ENCODE measurements around the gene MAPK4.
"Not testable (repeated sequence)": the region's sequence is repeated elsewhere in the genome, so short reads cannot be mapped to it uniquely, and the experiment has no call there.

Gene MAPK4

GRCh38 chr18:50578651-50579050, 18.8 kb downstream of the MAPK4 start:
- no peak for DNase-seq

DNA sequence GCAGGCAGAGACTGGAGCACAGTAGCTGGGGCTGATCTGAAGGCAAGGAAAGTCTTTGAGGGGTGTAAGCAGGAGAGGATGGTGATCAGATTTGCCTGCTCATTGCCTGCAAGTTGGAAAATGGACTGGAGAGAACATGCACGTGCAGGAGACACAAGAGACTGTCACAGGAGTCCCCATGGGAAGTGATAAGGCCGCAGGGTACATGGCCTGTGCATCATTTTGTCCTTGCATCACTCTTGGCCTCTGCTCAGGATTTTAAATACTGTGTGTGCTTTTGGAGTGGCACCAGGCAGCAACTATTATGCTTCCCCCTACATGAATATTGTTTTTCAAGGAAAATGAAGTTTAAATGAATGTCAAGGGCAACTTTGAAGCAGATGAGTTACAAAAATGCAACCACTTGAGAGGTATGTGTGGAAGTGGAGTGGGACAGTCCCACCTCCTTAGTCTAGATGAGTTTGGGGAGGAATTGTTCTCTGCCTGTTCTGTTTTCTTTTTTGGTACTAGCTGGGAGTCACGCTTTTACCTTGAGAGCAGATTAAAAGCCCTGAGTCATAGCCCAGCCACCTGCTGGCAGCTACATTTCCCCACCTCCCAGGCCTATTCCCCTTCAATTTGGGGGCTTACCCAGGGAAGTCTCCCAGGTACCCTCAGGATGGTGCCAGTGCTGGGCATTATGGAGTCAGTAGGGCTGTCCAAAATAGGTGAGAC, 19.3 kb downstream of the MAPK4 start:
- no peak for DNase-seq

DNA sequence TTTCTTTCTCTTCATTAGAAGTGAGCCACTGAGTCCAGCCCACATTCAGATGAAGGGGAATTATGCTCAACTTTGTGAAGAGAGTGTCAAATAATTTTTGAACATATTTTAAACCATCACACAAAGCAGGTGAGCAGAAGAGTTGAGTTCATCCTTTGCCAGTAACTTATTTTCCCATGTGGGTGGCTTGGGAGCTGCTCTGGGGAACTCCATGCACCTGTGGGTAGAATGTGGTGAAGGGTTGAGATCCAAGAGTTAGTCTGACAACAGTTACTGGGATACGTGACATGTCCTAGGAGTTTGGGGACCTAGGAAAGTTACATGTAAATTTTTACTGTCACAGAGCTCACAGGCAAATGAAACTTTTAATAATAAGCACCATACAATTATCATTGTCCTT, 21.6 kb downstream of the MAPK4 start:
- no peak for DNase-seq

GRCh38 chr18:50582500-50582899, 22.6 kb downstream of the MAPK4 start:
- DNase-seq = no peak

DNA sequence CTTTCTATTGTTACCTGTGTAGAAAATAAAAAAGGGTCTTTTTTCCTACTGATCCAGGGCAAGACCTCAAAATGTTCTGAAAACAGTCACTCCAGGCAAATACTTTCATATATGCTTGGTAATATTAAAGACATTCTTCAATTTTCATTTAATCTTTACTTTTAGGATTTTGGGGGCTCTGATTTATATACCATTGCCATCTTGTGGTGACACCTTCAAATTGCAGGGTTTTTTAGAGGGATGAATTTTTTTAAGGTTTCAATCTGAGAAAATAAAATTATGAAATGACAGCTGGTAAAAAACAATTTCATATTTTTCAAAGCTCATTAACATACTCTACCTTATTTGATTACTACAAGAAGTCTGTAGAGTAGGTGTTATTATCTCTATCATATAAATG, 26.8 kb downstream of the MAPK4 start:
- no peak for DNase-seq

- DNase-seq = no peak
Measured at GRCh38 chr18:50590593-50590992, 30.7 kb downstream of the MAPK4 start.

DNA sequence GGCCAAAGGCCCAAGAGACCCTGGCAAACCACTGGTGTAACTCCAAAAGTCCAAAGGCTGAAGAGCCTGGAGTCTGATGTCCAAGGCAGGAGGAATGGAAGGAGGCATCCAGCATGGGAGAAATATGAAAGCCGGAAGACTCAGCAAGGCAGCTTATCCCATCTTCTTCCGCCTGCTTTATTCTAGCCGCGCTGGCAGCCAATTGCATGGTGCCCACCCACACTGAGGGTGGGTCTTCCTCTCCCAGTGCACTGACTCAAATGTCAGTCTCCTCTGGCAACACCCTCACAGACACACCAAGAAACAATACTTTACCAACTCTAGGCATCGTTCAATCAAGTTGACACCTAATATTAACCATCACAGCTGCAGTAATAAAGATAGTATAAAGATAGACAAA, 34.1 kb downstream of the MAPK4 start:
- no peak for DNase-seq

- DNase-seq = no peak
Measured at GRCh38 chr18:50594942-50595341, 35.1 kb downstream of the MAPK4 start.

- no peak for DNase-seq
Measured at GRCh38 chr18:50602466-50602865, 42.6 kb downstream of the MAPK4 start.

GRCh38 chr18:50606609-50607008, 46.7 kb downstream of the MAPK4 start:
- no peak for DNase-seq

DNA sequence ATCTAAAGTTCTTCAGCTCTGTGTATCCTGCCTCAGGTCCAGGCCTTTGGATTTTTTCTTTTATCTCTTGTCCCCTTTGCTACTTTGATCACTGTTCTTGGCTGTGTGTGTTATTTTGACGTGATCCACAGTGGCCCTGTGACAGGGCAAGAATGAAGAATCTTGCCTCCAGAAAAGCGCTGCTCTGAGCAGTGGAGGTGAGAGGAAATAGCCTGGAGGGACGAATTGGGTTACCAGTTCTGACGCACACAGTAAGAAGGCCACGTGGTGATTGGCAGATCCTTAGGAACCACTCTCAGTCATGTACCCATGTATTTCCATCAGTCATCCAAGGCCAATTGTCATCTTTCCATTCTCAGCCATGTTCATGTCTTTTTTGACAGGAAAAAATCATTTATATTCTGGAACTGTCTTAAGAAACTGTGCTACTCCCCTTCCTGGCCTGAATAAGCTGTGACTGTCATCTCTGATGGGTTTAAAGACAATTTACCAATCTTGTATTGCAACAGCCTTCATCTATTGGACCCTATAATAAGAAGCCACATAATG, 47.6 kb downstream of the MAPK4 start:
- DNase-seq = no peak

- not testable (repeated sequence) for DNase-seq
Measured at GRCh38 chr18:50609171-50609570, 49.3 kb downstream of the MAPK4 start.

DNA sequence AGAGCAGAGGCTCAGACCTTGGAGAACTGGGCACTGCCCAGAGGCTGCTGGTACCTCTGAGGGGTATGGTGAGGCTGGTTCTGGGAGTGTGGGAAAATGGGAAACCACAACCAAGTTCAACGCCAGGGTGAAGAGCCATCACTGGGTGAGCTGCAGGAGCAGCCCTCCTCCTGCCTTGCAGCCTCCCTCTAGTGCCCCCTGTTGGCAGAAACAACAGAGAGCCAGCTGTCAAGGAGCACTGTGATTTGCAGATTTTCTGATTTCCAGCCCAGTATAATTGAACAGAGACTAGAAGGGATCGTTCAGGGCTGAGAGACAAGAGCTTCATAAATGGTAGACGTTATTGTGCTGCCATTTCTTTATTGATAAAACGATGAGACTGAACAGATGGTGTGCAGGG, 50.5 kb downstream of the MAPK4 start:
- no peak for DNase-seq

DNA sequence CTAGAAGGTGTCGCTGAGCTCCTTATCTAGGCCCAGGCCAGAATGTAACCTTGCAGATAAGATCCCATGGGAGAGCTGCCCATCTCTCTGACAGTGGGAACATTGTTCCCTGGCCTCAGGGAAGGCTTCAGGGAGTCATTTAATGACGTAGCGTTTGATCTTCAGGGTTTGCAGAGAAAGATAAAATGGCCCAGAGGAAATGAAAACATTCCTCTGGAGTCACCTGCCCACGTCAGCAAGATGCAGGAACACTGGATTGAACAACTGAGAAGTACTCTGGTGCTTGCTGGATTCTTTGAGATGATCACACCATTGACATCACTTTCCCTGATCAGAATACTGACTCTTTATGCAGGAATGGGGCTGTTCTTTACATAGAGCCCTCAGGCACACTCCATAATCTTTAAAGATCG, 51.6 kb downstream of the MAPK4 start:
- DNase-seq = no peak

DNA sequence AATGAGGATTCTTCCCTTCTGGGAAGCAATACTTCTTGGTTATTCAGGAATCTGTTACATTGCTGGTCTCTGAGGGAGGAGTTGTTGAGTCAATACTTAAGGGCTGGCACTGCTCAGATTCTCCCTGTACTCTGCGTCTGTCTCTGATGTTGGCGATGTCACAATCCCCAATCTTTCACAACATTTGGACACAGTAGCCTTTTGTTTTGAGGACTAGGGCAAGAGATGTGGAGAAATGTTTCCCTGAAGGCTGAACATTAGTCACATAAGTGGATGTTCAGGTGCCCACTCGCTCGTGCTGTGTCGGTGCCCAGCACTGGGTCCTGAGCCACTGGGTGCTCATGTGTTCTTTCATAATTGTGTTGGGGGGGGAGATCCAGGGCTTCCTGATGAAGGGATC, 55.0 kb downstream of the MAPK4 start:
- DNase-seq = no peak

DNA sequence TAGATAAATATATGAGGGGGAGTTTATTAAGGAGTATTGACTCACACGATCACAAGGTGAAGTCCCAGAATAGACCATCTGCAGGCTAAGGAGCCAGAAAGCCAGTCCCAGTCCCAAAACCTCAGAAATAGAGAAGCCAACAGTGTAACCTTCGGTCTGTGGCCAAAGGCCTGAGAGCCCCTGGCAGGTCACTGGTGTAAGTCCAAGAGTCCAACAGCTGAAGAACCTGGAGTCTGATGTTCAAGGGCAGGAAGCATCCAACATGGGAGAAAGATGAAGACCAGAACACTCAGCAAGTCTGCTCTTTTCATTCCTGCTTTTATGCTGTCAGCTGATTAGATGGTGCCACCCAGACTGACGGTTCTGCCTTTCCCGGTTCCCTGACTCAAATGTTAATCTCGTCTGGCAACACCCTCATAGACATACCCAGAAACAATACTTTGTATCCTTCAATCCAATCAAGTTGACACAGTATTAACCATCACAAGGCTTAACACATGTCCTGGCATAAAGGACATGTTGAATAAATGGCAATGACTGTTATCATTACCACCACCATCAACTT, 56.7 kb downstream of the MAPK4 start:
- DNase-seq = no peak

DNA sequence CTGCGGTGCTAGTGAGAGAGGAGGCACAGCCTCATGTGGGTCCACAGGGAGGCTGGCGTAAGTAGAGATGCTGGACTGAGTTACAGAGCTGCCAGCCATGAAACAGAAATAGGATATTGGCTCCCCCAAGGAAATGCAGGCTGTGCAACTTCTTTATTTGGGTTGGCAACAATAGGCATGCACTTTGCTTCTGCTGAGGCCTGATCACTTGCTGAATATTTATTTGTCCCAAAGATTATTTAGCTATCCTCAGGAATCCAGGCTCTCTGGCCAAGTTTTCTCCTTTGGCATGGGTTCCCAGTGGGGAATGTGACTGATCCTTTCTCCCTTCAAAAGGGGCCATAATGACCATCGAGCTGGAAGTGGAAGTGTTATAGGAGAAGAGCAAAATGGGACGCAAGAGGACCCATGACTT, 60.0 kb downstream of the MAPK4 start:
- no peak for DNase-seq

DNA sequence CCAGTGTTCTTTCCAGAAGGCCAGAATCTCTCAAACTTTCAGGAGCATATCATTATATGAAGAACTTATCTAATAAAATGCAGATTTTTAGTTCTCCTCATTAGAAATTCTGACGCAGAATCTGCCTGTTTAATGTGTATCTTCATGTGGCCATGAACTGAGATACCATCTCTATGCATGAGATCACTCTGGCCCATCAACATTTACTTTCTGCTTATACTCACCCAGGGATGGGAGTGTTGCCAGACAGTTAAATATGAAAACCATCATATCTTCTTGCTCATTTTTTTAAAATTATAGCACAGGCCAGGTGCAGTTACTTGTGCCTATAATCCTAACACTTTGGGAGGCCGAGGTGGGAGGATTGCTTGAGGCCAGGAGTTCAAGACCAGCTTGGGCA, 60.4 kb downstream of the MAPK4 start:
- DNase-seq = no peak

- DNase-seq = no peak
Measured at GRCh38 chr18:50621366-50621765, 61.5 kb downstream of the MAPK4 start.

DNA sequence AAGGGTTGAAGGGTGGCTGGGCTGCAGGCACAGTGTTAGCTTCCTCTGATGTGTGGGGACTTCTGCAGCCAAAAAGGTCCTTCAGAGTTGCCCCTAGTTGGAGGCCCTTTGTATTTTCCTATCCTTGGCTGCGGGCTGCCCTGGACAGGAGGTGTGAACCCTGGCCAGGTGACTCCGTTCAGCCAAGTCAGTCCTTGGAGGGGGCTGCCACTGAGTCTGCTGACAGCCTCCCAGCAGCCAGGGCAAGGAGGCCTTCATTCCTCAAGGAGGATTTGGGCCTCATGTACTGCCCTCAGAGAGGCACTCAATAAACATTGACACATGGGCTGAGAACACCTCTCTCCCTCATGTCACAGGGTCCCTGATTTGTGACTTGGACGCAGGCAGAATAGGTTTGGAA, 62.4 kb downstream of the MAPK4 start:
- no peak for DNase-seq

DNA sequence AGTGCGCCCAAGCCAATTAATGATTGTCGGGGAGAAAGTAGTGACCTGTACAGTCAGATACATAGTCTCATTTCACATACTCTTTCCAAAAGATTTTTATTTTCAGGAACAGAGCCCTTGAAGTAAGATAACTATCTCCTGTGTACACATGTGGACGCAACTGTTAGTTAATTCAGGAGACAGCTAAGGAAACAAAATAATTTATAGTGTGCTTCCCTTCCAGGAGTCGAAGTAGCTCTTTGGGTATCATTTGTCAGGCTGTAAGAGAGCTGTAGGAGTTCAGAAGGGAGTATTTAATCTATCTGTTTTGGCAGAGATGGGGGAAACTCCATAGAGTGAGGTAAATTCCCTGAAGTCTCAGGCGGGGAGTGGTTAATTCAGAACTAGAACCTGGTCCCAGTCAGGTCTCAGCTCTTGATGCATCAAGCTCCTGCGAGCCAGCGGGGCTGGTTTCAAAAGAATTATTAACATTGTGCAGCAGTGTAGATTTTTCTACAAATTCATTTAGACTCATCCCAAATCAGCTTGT, 63.0 kb downstream of the MAPK4 start:
- no peak for DNase-seq

DNA sequence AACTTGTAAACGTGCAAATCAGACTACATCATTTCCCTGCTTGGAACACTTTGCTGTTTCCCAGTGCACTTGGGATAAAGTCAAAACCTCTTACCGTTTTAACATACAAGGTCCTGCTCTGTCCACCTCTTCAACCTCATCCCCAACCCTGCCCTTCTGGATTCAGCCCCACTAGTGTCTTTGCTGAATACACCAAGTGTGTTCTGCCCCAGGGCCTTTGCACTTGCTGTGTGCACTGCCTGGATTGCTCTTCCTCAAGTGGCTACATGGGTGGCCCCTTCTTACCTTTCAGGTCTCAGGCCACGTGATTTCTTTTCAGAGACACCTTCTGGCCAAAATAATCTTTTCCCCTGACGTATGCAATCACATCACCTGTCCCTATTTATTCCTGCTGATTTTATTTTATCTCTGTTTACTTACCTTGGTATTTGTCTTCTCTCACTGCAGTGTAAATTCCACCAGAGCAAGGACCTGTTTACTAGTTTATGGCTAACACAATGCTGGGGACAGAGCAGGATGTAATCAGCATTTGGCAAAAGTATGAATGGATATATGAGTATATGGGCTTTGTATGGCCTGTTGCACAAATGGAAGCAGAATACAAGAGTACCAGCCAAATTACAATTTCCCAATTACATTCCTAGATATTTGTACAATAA, 63.9 kb downstream of the MAPK4 start:
- no peak for DNase-seq

- no peak for DNase-seq
Measured at GRCh38 chr18:50624981-50625380, 65.1 kb downstream of the MAPK4 start.

DNA sequence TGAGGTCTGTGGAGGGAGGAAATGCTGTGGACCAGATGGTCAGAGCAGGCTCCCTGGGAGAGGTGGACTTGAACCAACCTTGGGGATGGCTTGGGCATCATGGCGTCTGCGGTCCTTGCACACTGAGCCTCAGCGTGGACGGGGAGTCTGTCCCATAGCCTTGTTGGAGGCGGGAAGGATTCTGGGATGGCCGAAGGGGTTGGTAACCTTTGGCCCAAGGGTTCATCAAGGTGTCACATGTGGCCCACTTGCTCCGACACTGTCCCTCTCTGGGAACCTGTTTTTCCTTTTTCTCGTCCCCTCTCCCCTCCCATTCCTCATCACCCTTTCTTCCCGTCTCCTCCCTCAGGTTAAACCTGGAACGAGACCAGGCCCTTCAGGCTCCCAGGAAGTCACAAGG, 66.4 kb downstream of the MAPK4 start:
- DNase-seq = no peak

All from bone marrow (tissue), 2 donors.